ENCODE results near the gene CCT3.
"Not testable (repeated sequence)": the region's sequence is repeated elsewhere in the genome, so short reads cannot be mapped to it uniquely, and the experiment has no call there.

CCT3 gene

GRCh38 chr1:156338180-156338976, at the start of gene CCT3, which contains the start of gene TSACC:
Gene CCT3 (minus strand): TSS chr1:156338292. CDS start chr1:156338184, 108 bp downstream.
Gene TSACC (plus strand): TSS chr1:156338526. CDS start chr1:156339758, 1,232 bp downstream.
- peak; percentile 99 for DNase-seq (ENCODE audit: low spot score)

GRCh38 chr1:156387870-156388173, 49.7 kb upstream of the CCT3 start:
- DNase-seq (ENCODE audit: low spot score), result no peak

- DNase-seq (ENCODE audit: low spot score), result no peak
These were observed 49.1 kb upstream of the CCT3 start for GRCh38 chr1:156386949-156387869.

- DNase-seq (ENCODE audit: low spot score), result no peak
These were observed 48.2 kb upstream of the CCT3 start for GRCh38 chr1:156386134-156386901.

- peak; percentile 71 for DNase-seq (ENCODE audit: low spot score)
These were observed 47.5 kb upstream of the CCT3 start for GRCh38 chr1:156385534-156386031.

GRCh38 chr1:156384658-156385057, 46.6 kb upstream of the CCT3 start:
- no peak for DNase-seq (ENCODE audit: low spot score)

GRCh38 chr1:156384007-156384406, 45.9 kb upstream of the CCT3 start:
- no peak for DNase-seq (ENCODE audit: low spot score)

GRCh38 chr1:156383023-156383422, 44.9 kb upstream of the CCT3 start:
- peak; percentile 62 for DNase-seq (ENCODE audit: low spot score)

GRCh38 chr1:156382561-156382960, 44.5 kb upstream of the CCT3 start:
- DNase-seq (ENCODE audit: low spot score), result no peak

- DNase-seq (ENCODE audit: low spot score), result peak; percentile 60
These were observed 41.5 kb upstream of the CCT3 start for GRCh38 chr1:156379420-156380165.

- DNase-seq (ENCODE audit: low spot score), result no peak
These were observed 40.5 kb upstream of the CCT3 start for GRCh38 chr1:156378557-156378956.

- no peak for DNase-seq (ENCODE audit: low spot score)
These were observed 39.1 kb upstream of the CCT3 start for GRCh38 chr1:156376958-156377919.

- no peak for DNase-seq (ENCODE audit: low spot score)
These were observed 38.1 kb upstream of the CCT3 start for GRCh38 chr1:156376146-156376545.

- no peak for DNase-seq (ENCODE audit: low spot score)
These were observed 35.5 kb upstream of the CCT3 start for GRCh38 chr1:156373546-156373945.

- DNase-seq (ENCODE audit: low spot score), result no peak
These were observed 34.8 kb upstream of the CCT3 start for GRCh38 chr1:156372876-156373275.

- no peak for DNase-seq (ENCODE audit: low spot score)
These were observed 34.1 kb upstream of the CCT3 start for GRCh38 chr1:156372265-156372586.

- no peak for DNase-seq (ENCODE audit: low spot score)
These were observed 33.6 kb upstream of the CCT3 start for GRCh38 chr1:156371553-156372264.

- not testable (repeated sequence) for DNase-seq (ENCODE audit: low spot score)
These were observed 31.7 kb upstream of the CCT3 start for GRCh38 chr1:156369685-156370286.
